GM18498 (cell line): ENCODE results near the gene MED16.
A peak's percentile ranks its signal among the peaks of the same experiment; 100 is the strongest.

ENCODE experiments used
- ATAC-seq: cut with Tn5 transposase; IDR thresholded peaks from one replicate; pipeline ENCODE4 v1.9.1; 2021; ENCODE audit warnings: mild to moderate bottlenecking, moderate library complexity; ENCODE audit not compliant: unreplicated experiment

The MED16 gene

DNA sequence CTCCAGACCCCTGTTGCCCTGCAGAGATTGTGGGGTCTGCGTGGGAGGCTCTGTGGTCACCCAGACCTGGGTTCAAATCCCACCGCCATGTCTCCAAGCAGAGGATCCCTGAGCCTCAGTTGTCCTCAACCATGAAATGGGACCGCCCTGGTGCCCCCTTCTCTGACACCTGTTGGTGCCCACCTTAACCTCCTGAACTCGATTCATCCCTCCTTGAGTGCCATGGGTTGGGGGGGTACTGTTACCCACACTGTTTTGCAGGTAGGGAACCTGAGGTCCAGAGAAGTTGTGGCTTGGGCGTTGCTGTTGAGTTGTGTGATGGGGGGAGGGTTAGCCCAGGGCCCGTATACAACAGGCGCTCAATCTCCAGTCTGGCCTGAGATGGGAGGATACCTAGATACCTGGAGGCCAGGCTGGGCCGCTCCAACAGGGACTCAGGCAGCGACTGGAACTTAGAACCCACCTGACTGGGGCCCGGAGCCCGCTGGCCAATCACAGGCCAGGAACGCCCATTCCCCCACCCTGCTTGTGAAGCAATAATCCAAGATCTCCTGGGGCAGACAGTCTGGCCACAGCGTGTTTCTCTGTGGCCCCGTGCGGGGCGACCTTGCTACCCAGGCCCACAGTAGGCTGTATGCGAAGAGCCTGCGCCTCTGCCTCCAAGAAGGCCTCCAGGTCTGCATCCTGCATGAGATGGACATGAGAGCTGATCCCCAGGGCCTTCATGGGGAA is 35.6 kb upstream of the MED16 start:
- no peak for ATAC-seq

GRCh38 chr19:927780-928401 is 34.9 kb upstream of the MED16 start:
- no peak for ATAC-seq

DNA sequence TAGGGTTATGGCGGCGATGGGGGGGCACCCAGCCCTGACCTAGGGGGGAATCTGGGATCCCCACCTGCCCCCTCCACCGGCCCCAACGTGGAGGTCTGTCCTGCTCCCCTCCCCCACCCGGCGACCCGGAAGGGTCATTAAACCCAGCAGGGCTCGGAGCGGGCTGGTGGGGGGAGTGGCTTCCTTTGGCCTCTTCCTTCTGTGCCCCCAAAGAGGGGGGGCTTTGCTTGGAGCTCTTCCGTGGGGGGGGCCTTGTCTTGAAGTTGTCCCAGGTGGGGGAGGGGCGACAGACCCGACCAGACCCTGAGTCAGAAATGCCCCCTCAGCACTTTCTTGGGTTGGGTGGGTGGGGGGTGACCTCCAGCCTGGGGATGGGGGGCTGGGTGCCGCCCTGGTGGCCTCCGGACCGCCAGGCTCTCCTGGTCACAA is 34.4 kb upstream of the MED16 start:
- no peak for ATAC-seq

DNA sequence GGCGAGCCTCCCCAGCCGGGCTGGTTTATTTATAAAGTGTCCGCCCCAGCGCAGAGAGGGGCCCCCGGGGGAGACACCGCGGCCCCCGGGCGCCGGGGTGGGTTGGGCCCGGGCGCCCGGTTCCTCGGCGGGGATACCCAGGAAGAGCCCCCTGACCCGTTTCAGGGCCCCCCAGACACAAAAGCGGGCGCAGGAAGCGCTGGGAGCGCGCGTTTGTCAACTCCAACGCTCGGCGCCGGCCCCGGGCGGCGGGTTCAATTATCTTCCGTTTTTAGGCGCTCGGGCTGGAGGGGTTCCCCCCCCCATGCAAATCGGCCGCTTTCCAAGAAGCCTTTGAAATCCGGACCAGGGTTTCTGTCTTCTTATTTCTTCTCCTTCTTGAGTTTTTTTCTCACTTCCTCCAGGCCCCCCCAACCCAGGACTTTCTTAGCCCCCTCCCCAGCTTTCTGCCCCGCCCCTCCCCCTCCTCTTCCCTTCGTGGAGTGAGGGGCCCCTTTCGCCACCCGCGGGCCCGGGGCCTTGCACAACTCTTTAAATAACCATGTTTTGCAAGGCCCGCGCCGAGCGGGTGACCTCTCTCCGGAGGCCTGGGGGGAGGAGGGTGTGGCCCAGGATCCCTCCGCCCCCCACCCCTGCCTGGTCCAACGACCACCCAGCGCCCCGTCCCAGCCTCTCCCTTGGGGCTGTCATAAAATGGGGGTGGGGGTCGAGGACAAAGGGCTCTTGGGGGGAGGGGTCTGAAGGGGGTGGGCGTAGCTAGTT is 33.8 kb upstream of the MED16 start:
- no peak for ATAC-seq

GRCh38 chr19:926323-926588 is 33.3 kb upstream of the MED16 start:
- no peak for ATAC-seq

- peak; percentile 62 for ATAC-seq
Measured at GRCh38 chr19:925526-926322, 32.7 kb upstream of the MED16 start, which contains the start of gene ARID3A. TSS of gene ARID3A (plus strand) at chr19:926035. CDS start at chr19:929529, 3,494 bp downstream.

DNA sequence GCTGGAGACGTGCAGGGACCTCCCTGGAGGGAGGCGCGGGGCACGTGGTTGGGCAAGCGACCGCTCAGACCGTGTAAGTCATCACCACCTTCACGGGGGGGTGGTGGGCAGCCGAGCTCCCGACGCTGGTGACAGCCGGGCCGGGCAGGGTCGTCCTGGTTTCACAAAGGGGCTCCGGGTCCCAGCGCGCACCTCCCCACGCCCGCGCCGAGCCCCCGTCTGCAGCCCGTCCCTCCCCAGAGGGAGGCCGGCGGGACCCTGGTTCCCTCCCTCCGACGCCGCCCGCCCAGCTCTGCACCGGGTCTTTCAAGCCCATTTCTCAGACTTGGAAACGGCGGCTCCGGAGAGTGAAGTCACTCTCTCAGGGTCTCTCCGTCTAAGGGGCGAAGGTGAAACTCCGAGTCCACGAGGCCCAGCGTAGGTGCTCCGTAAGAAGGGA is 32.1 kb upstream of the MED16 start:
- ATAC-seq, result peak; percentile 39

DNA sequence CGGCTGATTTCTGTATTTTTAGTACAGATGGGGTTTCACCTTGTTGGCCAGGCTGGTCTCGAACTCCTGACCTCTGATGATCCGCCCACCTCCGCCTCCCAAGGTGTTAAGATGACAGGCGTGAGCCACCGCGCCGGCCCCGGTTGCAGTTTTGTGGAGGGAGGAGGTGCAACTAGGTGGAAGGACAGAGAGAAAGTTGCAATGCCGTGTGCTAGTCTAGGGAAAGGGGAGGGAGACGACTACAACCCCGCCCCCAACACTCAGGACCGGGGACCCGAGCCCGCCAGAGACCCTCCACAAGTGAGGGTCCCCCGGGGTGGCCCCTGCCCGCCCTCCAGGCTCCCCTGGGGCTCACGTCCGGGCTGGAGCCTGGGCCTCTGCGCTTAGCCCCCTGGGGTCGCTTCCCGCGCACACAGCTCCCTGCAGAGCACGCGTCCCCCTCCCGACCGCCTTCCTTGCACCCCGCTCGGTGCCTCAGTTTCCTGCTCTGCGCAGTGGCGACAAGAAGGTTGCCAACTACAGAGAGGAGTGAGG is 31.6 kb upstream of the MED16 start:
- ATAC-seq, result no peak

- ATAC-seq, result no peak
Measured at GRCh38 chr19:920051-920864, 27.3 kb upstream of the MED16 start.

- no peak for ATAC-seq
Measured at GRCh38 chr19:919199-920050, 26.4 kb upstream of the MED16 start.

GRCh38 chr19:918481-919198 is 25.7 kb upstream of the MED16 start:
- ATAC-seq, result no peak

DNA sequence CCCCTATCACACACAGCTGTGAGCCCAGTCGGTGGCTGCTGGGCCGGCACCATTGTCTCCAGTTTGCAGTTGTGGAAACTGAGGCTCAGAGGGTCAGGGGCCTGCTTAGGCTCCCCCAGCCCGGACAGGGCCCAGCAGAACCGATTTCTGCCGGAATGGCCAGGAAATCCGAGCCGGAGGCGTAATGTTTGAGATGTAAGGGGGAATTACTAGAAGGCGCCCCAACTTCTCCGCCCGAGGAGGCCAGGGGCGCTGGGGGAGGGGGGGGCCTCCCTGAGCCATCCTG is 25.1 kb upstream of the MED16 start:
- no peak for ATAC-seq

GRCh38 chr19:917323-918151 is 24.6 kb upstream of the MED16 start, which contains the start of gene KISS1R:
TSS of gene KISS1R (plus strand) at chr19:917333. CDS start at chr19:917503, 170 bp downstream.
- no peak for ATAC-seq

- no peak for ATAC-seq
Measured at GRCh38 chr19:916645-917322, 23.8 kb upstream of the MED16 start.

GRCh38 chr19:913080-913748 is 20.2 kb upstream of the MED16 start, which contains the start of gene R3HDM4:
TSS of gene R3HDM4 (minus strand) at chr19:913219. CDS start at chr19:913157, 62 bp downstream.
- ATAC-seq, result peak; percentile 64
